Transverse colon (tissue), 3 donors: ENCODE data around the gene FAM9C.

Experiments
- EP300 ChIP-seq: sonication (generic); formaldehyde crosslinking; IDR thresholded peaks from one replicate; pipeline ENCODE4 v1.6.1; 2017; ENCODE audit warnings: antibody characterized with exemption, low read depth
- POLR2A ChIP-seq: fragments of 450-650 bp; IDR thresholded peaks from one replicate; pipeline ENCODE4 v1.6.1; 2016; ENCODE audit warnings: antibody characterized with exemption, mild to moderate bottlenecking, moderate library complexity
- TF ChIP-seq, protein P1 (sequence below), 5 experiments: fragments of 200-600 bp in 3 of 5; fragments of 450-650 bp in 2 of 5; sonication (generic) in 3 of 5; IDR thresholded peaks; 1 replicate in 2 of 5; 2 replicates in 3 of 5; pipeline ENCODE4 v1.5.1; 2016 to 2017; ENCODE audit warnings: antibody characterized with exemption in 5 of 5, inconsistent platforms in 3 of 5, mild to moderate bottlenecking in 2 of 5, moderate library complexity in 1 of 5

GRCh38 chrX:13023567-13023966, 20.9 kb downstream of the FAM9C start:
- TF ChIP-seq POLR2A (no peak), EP300 (no peak)
- TF ChIP-seq, protein P1, sequence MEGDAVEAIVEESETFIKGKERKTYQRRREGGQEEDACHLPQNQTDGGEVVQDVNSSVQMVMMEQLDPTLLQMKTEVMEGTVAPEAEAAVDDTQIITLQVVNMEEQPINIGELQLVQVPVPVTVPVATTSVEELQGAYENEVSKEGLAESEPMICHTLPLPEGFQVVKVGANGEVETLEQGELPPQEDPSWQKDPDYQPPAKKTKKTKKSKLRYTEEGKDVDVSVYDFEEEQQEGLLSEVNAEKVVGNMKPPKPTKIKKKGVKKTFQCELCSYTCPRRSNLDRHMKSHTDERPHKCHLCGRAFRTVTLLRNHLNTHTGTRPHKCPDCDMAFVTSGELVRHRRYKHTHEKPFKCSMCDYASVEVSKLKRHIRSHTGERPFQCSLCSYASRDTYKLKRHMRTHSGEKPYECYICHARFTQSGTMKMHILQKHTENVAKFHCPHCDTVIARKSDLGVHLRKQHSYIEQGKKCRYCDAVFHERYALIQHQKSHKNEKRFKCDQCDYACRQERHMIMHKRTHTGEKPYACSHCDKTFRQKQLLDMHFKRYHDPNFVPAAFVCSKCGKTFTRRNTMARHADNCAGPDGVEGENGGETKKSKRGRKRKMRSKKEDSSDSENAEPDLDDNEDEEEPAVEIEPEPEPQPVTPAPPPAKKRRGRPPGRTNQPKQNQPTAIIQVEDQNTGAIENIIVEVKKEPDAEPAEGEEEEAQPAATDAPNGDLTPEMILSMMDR (IDR thresholded peaks at IDR 0.05), result no peak
